Endothelial cell of umbilical vein (primary cell): ENCODE measurements around the gene PARP8.

Source experiments
- CTCF ChIP-seq, 2 donors: IDR thresholded peaks; 1 replicate in 1 of 2; 2 replicates in 1 of 2; pipeline ENCODE4 v1.5.1; 2011; ENCODE audit warnings: low read length in 2 of 2, mild to moderate bottlenecking in 2 of 2, moderate library complexity in 2 of 2, control low read depth in 1 of 2, inconsistent platforms in 1 of 2, low read depth in 1 of 2; ENCODE audit not compliant: insufficient read depth in 1 of 2; ENCODE audit errors: extremely low read depth in 1 of 2
- EZH2 ChIP-seq: IDR thresholded peaks from 2 replicates; pipeline ENCODE4 v1.6.1; 2012; ENCODE audit warnings: borderline replicate concordance, low read depth, mild to moderate bottlenecking, moderate library complexity, low read length, inconsistent platforms; ENCODE audit not compliant: severe bottlenecking
- JUN ChIP-seq: IDR thresholded peaks from 2 replicates; pipeline ENCODE4 v1.6.1; 2011; ENCODE audit warnings: borderline replicate concordance, low read depth; ENCODE audit not compliant: insufficient read length, insufficient read depth
- POLR2A ChIP-seq: IDR thresholded peaks from 2 replicates; pipeline ENCODE4 v1.6.1; 2012; ENCODE audit warnings: low read depth, mild to moderate bottlenecking, control low read depth, low read length

GRCh38 chr5:50744776-50745175, 78.3 kb downstream of the PARP8 start:
- no peak for TF ChIP-seq CTCF (IDR thresholded peaks at IDR 0.05; ENCODE audit: extremely low read depth in 1 of 2, insufficient read depth in 1 of 2, low read depth in 1 of 2, low read length in 2 of 2)
- no peak for TF ChIP-seq JUN
- no peak for TF ChIP-seq POLR2A
- no peak for TF ChIP-seq EZH2
